Chondrocyte (in vitro differentiated cells): ENCODE measurements around the gene UBXN10. TPM values are rescaled to one million over a fixed set of nuclear protein-coding genes. Genes with fewer than 3 reads are reported as not detected.
A peak's percentile ranks its signal among the peaks of the same experiment; 100 is the strongest.

Experiments
- DNase-seq: peaks from one replicate; pipeline ENCODE4 v3.0.0; 2021; ENCODE audit warnings: mixed read lengths, low spot score
- H3K27ac Mint-ChIP-seq: one replicate; pipeline ENCODE4 v1.8.0; 2021; ENCODE audit warnings: mild to moderate bottlenecking, moderate library complexity, mixed read lengths; ENCODE audit not compliant: unreplicated experiment
- H3K27me3 Mint-ChIP-seq: 2 replicates; pipeline ENCODE4 v1.8.0; 2021; ENCODE audit warnings: low read depth, mixed read lengths
- H3K36me3 Mint-ChIP-seq: 2 replicates; pipeline ENCODE4 v1.8.0; 2021; ENCODE audit warnings: low read depth, mixed read lengths
- H3K4me1 Mint-ChIP-seq: 2 replicates; pipeline ENCODE4 v1.8.0; 2021; ENCODE audit warnings: low read depth, mild to moderate bottlenecking, mixed read lengths
- H3K4me3 Mint-ChIP-seq: one replicate; pipeline ENCODE4 v1.8.0; 2021; ENCODE audit warnings: mild to moderate bottlenecking, moderate library complexity, mixed read lengths; ENCODE audit not compliant: unreplicated experiment
- H3K9me3 Mint-ChIP-seq: 2 replicates; pipeline ENCODE4 v1.8.0; 2021; ENCODE audit warnings: low read depth, mixed read lengths
- CTCF ChIP-seq: fragments of 200-600 bp; sonication (generic); IDR thresholded peaks from 2 replicates; pipeline ENCODE4 v1.5.0; 2021; ENCODE audit warnings: antibody characterized with exemption, mild to moderate bottlenecking, moderate library complexity
- long read RNA-seq: library from polyadenylated mRNA; stranded (forward); transcript quantifications from one replicate; pipeline ENCODE4 v2.0.0, GENCODE V29; 2021
- total RNA-seq: library from RNA; stranded (reverse); gene quantifications from 3 replicates; pipeline ENCODE4 v1.2.1, GENCODE V29; 2021

The UBXN10 gene
- not detected in 3 replicates for total RNA-seq
- long read RNA-seq: 0 reads

- no peak for TF ChIP-seq CTCF
- no peak for DNase-seq
- no peaks in the 10 kb centered on the region for H3K36me3 Mint-ChIP-seq
- H3K27ac Mint-ChIP-seq: no peak within 1 kb of the TSS
- peak within 1 kb of the TSS; percentile 31 for H3K4me3 Mint-ChIP-seq
- peaks cover 75% of the 10 kb centered on the region for H3K27me3 Mint-ChIP-seq
- no peaks in the 10 kb centered on the region for H3K9me3 Mint-ChIP-seq
- peaks cover 8% of the 10 kb centered on the region for H3K4me1 Mint-ChIP-seq
Observed at GRCh38 chr1:20185834-20186782, at the start of gene UBXN10, which contains the start of gene PLA2G2C. TSS of gene UBXN10 (plus strand) at chr1:20186096. CDS start at chr1:20190562, 4,466 bp downstream. TSS of gene PLA2G2C (minus strand) at chr1:20186518. CDS start at chr1:20177363, 9,155 bp downstream.

GRCh38 chr1:20136249-20136648 is 49.6 kb upstream of the UBXN10 start:
- DNase-seq: peak; percentile 8
- Mint-ChIP-seq H3K4me3 (no peak overlapping the region), H3K9me3 (no peaks in the 10 kb centered on the region), H3K27ac (no peak overlapping the region), H3K36me3 (no peaks in the 10 kb centered on the region), H3K27me3 (peaks cover 23% of the 10 kb centered on the region), H3K4me1 (no peaks in the 10 kb centered on the region)
- TF ChIP-seq CTCF: no peak

GRCh38 chr1:20137055-20137454 is 48.8 kb upstream of the UBXN10 start:
- Mint-ChIP-seq H3K4me1 (no peaks in the 10 kb centered on the region), H3K36me3 (no peaks in the 10 kb centered on the region), H3K9me3 (no peaks in the 10 kb centered on the region), H3K27ac (no peak overlapping the region), H3K27me3 (peaks cover 20% of the 10 kb centered on the region), H3K4me3 (no peak overlapping the region)
- DNase-seq: peak; percentile 33
- TF ChIP-seq CTCF: no peak

GRCh38 chr1:20137604-20138003 is 48.3 kb upstream of the UBXN10 start:
- Mint-ChIP-seq H3K27me3 (peaks cover 19% of the 10 kb centered on the region), H3K9me3 (no peaks in the 10 kb centered on the region), H3K36me3 (no peaks in the 10 kb centered on the region), H3K27ac (no peak overlapping the region), H3K4me1 (no peaks in the 10 kb centered on the region), H3K4me3 (no peak overlapping the region)
- DNase-seq: peak; percentile 6
- TF ChIP-seq CTCF: no peak

- Mint-ChIP-seq H3K4me1 (no peaks in the 10 kb centered on the region), H3K27ac (no peak overlapping the region), H3K9me3 (no peaks in the 10 kb centered on the region), H3K27me3 (peaks cover 16% of the 10 kb centered on the region), H3K36me3 (no peaks in the 10 kb centered on the region), H3K4me3 (no peak overlapping the region)
- peak; percentile 34 for DNase-seq
- TF ChIP-seq CTCF: no peak
Observed at GRCh38 chr1:20138346-20138745, 47.5 kb upstream of the UBXN10 start.
